Right ventricle myocardium superior (tissue), 1 donor: ENCODE measurements around the gene NCAN. TPM values are rescaled to one million over a fixed set of nuclear protein-coding genes. Genes with fewer than 3 reads are reported as not detected.
"Not testable (repeated sequence)": the region's sequence is repeated elsewhere in the genome, so short reads cannot be mapped to it uniquely, and the experiment has no call there.

Experiments
- ATAC-seq: fragments of 200-7000 bp; cut with Tn5 transposase; one replicate; pipeline ENCODE4 v1.9.1; 2020; ENCODE audit warnings: mild to moderate bottlenecking; ENCODE audit not compliant: poor library complexity
- DNase-seq: peaks from one replicate; pipeline ENCODE4 v3.0.0-alpha.2; 2020
- intact Hi-C: fragments of 100-400 bp; cut with DNase I; formaldehyde crosslinking; loops from one replicate; pipeline ENCODE4 v1.11.2; 2022
- total RNA-seq: library from RNA; stranded (reverse); fragmentation: NEBNext Ultra II Directional; extraction: Animal tissue kit (Norgen Biotek cat#: 25700); gene quantifications from one replicate; pipeline ENCODE4 v1.2.1, GENCODE V29; 2021
- donor health status: DM: no; HTN: yes; CAD: no; lungs with severe emphysema.

NCAN gene
- total RNA-seq, 1 donor from 2014 or later, result not detected

DNA sequence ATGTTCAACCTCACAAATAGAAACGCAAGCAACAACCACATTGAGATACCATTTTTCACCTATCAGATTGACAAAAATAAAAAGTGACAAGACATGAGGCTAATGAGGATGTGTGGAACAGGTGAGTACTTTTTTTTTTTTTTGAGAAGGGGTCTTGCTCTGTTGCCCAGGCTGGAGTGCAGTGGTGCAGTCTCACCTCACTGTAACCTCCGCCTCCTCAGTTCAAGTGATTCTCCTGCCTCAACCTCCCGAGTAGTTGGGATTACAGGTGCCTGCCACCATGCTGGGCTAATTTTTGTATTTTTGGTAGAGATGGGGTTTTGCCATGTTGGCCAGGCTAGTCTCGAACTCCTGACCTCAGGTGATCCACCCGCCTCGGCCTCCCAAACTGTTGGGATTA is 41.7 kb downstream of the NCAN start:
- intact Hi-C loops, DNase-seq, ATAC-seq: not testable (repeated sequence)

DNA sequence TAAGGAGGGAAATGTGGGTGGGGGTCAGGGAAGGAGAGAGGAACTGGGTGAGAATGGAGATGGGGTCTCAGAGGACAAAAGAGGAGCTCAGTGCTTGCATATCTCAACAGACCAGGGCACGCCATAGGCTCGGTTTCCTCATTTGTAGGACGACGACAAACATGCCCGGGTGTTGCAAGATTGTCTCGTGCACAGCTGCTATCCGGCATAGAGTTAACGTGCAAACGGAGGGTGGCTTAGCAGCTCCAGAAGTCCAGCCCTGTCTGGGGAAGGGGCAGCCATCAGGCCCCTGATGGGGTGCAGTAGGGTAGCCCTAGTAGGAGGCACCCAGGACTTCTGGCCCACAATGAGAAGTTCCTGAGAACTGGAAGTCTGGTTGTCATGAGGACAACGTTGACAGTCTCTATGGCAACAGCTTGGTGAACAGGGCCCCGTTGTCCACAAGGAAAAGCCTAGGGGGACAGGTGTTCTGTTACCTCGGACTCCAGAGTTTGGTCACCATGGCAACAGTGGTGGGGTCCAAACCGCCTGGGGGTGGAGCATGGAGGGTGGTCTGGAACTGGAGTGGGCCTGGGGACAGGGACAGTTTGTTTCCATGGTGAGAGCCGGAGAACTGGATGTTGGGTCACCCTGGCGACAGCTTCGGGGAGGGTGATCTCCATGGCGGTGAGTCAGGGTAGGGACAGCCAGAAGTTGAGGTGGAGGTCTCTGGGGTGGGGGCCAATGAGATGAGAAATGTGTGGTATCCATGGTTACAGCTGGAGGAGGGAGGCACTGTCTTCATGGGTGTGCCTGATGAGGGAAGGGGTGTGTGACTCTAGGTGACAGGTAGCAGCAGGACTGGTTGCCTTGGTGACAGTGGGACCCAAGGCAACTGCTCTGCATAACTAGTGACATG is 44.6 kb downstream of the NCAN start:
- intact Hi-C loops, result no loop called here
- DNase-seq, result no peak
- ATAC-seq, result no peak

DNA sequence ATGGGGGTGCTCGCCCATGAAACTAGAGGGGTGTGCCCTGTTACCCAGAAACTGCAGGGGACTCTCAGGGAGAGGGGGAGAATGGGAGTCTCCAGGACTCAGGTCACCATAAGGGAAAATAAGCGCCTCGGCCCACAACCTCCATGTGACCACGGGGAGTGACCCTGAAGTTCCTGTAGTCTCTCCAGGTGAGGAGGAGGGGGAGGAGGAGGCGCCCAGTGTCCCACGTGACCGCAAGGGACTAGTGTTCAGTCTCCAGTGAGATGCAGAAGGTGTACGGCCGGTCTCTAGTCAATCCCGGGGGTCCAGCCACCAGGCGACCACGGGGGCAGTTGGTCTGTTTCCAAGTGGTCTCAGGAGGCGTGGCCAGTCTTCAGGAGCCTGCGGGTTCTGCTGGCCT is 45.4 kb downstream of the NCAN start:
- DNase-seq (peak; percentile 33), ATAC-seq (no peak)
- intact Hi-C loops, result no loop called here

DNA sequence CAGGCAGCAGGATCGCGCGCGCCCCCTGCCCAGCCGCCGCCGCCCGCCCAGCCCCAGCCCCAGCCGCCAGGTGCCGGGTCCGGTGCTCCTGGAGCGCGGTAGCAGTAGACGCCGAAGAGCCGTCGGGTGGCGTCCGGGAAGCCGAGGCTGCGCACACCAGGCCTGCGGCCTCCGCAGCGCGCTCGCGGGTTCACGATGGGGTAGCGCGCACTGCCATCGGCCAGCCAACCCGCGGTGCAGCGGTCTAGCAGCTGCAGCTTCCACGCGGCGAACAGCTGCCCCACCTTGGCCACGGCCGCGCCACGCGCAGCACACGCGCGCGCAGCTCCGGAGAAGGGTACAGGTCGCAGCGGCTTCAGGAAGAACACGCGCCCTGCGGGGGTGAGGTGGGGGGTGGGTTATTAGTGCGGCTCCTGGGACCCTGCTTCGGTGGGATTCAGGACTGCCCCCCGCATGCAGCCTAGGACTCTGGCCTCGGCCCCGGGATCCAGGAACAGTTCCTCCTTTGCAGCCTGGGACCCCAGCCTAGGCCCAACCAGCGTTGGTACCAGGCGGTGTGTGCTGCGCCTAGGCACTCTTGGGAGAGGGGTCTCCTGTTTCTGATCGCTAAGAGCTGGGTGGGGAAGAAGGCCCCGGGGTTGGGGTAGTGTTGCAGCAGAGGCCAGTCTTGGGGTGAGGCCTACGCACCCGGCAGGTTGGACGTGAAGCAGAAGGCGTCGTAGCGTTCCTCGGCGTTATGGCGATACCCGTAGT is 46.3 kb downstream of the NCAN start:
- DNase-seq (peak; percentile 23), ATAC-seq (no peak)
- intact Hi-C loops, result no loop called here

DNA sequence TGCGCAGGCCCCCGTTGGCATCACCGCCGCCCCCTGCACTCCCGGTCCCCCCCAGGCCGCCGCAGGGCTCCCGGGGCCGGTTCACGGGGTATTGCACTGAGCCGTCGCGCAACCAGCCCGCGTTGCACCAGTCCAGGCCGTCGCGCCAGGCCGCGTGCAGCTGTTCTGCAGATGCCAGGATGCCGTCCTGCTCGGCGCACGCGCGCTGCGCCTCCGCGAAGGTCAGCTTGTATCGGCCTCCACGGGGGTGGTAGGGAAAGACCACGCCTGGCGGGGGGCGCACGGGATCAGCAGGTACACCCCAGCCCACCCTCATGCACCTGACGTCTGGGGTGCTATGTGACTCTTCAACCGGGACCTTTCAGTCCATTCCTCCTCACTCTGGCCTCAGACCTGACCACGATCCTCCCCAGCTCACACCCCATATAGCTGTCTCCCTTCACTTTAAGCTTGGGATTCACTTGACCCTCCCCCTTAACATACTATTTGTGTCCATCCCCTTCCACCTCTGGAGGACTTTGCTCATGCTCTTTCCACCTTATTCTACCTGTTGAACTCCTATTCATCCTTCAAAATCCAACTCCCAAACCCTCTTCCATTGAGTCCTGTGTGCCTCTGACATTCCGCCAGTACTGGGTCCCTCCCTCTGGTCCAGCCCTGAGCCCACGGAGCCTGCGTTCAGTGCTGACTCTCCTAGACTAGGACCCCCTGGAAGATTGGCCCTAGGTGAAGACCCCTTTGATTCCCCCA is 47.0 kb downstream of the NCAN start:
- peak; percentile 30 for DNase-seq
- ATAC-seq, result no peak
- intact Hi-C loops, result no loop called here

DNA sequence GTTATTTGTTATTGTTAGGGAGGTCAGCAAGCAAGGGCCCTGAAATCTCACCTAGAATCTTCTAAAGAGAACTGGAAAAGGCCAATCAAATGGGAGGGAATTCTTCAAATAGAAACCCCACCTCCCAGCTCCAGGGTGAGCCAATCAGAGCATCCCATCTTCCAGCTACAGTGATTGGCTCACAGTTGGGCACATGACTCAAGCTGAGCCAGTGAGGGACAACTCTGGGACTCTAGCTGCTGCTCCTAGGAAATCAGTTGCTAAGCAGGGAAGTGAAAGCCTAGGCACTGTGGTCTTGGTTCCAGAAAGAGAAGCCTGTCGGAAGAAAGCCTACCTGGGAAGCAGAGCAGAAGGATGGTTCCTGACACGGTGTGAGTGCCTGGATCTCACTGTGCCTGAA is 48.0 kb downstream of the NCAN start:
- intact Hi-C loops, result no loop called here
- DNase-seq (no peak), ATAC-seq (no peak)

DNA sequence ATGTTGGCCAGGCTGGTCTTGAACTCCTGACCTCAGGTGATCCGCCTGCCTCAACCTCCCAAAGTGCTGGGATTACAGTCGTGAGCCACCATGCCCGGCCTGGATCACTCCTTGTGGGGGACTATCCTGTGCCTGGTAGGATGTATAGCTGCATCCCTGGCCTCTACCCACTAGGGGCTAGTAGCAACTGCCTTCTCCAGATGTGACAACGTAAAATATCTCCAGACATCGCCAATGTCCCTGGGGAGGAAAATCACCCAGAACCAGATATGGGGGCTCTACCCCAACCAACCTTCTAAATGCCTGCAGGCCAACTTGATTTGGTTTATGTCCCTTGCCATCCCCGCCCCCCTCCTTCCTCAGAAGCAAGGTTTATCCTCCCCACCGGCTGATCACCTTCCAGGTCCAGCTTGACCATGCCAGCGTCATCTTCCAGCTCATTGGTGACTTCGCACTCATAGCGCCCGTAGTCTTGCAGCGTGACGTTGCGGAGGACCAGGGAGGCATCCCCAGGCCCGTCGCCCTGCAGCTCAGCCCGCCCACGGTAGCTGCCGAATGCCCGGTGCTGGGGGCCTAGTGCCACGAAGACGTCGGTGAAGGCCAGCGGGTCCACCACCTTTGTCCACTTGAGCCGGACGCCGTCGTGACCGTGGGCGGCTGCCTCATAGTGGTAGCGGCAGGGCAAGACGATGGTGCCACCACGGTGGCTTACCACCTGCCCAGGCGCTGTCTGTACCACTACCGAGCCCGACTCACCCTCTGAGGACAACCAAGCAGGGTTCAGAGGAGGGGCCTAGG is 48.9 kb downstream of the NCAN start:
- ATAC-seq (no peak), DNase-seq (peak; percentile 24)
- intact Hi-C loops, result no loop called here

DNA sequence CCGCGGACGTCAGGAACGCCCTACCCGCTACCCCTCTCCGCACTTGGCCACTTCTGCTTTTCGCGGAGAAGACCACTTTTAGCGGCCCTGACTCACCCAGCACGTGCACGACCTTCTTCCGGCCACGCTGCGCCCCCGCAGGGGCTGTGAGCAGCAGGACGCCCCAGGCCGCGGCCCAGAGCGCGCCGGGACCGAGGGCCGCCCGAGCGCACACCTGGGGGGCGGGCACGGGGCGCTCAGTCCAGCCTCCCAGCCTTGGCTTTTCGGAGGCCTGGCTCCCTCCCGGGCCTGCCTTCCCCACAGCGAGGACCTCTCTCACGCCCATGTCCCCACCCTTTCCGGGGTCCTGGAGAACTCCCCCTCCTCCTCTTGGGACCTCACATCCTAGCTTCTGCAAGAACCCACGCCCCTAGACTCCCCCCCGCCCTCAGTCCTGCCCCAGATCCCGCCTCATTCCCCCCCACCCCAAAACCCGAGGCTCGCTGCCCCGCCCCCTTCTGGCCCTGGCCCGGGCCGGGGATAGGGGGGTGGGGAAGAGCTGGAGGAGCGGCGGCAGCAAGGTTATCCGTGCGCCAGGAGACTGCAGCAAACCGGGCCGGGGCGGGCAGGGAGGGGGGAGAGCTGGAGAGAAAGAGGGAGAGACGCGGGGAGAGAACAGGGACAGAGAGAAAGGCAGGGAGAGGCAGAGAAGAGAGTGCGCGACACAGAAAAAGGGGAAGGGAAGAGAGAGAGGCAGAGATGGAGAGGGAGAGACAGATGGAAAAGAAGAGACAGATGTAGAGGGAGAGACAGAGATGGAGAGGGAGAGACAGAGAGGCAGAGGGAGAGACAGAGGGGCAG is 49.8 kb downstream of the NCAN start:
- intact Hi-C loops, result no loop called here
- ATAC-seq (no peak), DNase-seq (peak; percentile 26)

DNA sequence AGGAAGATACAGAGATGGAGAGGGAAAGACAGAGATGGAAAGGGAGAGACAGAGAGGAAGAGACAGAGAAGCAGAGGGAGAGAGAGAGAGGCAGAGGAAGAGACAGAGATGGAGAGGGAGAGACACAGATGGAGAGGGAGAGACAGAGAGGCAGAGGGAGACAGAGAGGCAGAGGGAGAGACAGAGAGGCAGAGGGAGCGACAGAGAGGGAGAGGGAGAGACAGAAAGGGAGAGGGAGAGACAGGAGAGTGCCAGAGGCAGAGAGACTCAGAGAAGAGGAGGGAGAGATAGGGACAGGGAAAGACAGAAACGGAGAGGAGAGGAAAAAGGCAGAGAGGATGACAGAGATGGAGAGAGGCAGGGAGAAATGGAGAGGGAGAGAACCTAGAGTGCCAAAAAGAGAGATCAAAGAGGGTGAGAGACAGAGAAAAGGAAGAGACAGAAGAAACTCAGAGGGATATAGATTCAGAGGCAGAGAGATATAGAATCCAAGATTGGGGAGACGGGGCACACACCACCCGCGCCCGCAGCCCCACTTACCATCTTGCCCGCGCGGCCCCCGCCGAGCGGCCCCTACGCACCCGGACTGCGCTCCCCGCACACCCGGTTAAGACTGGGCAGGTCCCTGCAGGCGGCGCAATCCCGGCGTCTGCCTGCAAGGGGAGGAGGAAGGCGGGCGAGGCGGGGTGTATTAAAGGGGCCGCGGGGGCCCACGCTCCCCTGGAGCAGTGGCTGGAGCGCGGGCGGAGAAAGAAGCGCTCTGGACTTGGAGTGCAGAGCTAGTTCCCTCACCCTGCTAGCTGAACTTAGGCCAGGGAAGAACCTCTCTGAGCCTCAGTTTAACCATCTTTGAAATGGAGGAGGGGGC is 50.7 kb downstream of the NCAN start:
- ATAC-seq (no peak), DNase-seq (peak; percentile 23)
- intact Hi-C loops, result no loop called here

DNA sequence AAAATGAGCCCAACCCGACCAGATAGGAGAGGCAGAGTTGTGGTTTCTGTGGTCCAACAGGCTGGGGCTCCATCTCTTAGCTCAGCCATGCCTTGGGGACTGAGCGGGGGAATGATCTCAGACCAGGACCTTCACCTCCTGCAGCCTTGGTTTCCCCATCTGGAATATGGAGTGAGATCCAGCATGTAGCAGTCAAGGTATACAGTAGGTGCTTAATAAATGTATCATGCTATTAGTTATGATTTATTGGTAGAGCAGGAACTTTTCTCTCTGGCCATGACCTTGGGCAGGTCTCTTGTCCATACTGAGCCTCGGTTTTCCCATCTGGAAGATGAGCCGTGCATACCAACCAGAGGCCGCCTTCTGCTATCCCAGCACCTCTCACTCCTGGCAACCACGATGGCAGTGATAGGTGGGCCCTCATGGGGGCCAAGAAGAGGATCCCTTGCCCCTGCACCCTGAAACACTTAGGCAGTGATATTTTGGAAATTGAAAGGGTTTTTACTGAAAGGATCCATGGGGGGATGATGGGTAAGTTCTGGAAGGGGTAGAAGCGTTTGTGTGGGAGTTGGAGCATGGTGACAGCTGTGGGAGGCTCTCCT is 52.2 kb downstream of the NCAN start:
- DNase-seq (peak; percentile 13), ATAC-seq (no peak)
- intact Hi-C loops, result no loop called here

DNA sequence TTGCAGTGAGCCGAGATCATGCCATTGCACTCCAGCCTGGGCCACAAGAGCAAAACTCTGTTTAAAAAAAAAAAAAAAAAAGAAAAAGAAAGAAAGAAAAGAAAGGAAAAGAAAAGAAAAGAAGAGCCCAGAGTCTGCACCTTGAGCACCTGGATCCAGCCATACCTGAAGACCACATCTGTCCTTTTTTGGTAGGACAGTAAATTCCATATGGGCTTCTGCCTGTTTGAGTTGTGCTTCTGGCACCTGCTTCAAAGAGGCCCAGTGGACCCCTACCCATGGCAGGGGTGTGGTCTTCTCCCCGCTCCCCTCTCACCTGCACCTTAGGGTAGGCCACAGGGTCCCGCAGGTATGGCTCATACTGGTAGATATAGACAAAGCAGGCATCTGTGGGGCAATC is 55.5 kb downstream of the NCAN start:
- DNase-seq (no peak), ATAC-seq (no peak)
- intact Hi-C loops, result no loop called here

DNA sequence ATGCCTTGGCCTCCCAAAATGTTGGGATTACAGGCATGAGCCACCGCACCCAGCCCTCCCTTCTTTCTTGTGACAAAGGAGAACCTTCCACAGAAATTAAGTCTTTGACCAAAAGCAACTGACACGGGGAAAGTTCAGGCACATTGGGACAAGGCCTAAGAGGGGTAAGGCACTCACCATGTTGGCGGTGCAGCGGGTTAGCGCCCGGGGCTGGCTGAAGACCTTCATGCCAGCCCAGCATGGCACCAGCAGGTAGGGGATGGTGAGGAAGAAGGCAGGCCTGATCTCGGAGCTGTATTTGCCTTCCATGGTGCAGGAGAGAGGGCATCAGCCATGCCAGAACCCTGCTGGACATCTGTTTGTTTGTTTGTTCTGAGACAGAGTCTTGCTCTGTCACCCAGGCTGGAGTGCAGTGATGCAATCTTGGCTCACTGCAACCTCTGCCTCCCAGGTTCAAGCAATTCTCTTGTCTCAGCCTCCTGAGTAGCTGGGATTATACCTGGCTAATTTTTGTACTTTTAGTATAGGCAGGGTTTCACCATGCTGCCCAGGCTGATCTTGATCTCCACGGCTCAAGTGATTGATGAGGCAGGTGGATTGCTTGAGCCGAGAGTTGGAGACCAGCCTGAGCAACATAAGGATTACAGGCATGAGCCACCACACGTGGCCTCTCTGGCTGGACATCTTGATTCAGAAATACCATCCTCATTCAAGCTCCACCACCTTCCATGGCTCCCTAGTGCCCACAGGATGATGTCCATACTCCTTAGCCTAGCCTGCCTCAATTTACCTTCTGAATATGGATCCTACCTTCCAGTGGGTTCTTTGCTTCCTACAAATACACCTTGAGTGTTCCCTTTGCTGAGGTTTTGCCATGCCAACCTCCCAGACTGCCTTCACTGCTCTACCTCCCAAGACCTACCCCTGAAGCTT is 57.0 kb downstream of the NCAN start:
- intact Hi-C loops, result no loop called here
- ATAC-seq (no peak), DNase-seq (no peak)

DNA sequence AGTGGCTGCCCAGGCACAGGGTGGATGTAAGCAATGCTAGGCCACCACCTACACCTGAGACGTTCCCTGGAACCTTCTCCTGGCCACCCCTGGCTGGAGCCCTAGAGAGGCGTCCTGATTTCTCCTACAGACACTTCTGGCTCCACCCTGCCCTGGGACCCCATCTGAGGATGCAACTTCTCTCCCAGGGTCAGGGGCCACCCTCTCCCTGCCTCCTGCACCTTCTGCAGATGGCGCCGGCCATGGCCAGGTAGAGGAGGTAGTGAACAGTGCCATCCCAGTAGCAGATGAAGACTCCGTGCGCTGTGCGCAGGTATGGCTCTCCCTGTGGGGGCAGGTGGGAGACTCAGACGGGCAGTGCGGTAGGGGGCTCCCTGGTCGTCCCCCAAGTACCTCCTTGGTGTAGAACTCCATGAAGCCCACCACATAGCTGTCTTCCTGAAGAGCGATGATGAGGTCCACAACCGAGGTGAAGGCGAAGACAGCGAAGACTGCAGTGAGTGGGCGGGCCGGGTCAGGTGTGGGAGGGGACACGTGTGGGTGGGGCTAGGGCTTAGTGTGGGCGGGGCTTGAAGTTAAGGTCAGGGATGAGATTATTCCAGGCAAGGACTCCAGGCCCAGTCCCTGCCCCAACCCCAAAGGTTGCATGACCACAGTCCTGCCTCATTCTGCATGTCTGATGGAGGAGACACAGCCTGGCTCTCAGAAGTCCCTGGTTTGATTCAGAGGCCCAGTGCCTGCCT is 58.4 kb downstream of the NCAN start:
- no peak for ATAC-seq
- intact Hi-C loops, result no loop called here
- no peak for DNase-seq

DNA sequence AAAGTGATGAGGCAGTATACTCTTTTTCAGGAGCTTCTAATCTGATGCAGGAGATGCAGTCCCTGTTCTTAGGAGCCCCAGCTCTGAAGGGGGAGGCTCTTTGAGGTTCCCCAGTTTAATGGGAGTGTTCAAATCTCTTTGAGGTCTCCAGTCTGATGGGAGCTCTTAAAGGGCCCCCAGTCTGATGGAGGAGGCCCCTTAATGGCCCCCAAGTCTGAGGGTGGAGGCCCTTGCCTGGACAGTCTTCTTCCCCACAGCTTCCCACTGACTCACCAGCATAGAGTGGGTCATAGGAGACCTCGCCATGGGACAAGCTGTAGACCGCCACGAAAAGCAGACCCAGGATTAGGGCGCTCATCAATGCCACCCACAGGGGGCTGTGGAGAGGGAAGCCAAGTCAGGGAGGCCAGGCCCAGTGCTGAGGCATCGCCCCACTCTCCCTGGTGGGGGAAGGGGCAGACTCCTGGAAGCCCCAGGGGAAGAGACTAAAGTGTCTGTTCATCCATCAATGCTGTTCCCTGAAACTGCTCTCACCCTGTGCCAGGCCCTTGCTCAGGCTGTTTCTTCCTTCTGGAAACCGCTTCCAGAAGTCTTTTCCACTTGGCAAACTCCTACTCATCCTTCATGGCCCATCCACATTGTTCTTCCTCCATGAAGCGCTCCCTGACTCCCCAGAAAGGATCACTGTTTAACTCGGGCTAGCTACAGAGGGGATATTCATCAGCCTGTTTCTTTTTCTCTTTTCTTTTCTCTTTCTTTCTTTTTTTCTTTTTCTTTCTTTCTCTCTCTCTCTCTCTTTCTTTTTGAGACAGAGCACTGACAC is 59.2 kb downstream of the NCAN start:
- DNase-seq (no peak), ATAC-seq (no peak)
- intact Hi-C loops, result no loop called here
